Left cardiac atrium (tissue), 4 donors: ENCODE data around the gene PRIMA1. TPM values are rescaled to one million over a fixed set of nuclear protein-coding genes. Genes with fewer than 3 reads are reported as not detected.
A peak's percentile ranks its signal among the peaks of the same experiment; 100 is the strongest.
"Not testable (repeated sequence)": the region's sequence is repeated elsewhere in the genome, so short reads cannot be mapped to it uniquely, and the experiment has no call there.

Experiments used
- ATAC-seq, 2 donors: fragments of 200-7000 bp; cut with Tn5 transposase; one replicate each; pipeline ENCODE4 v1.9.1; 2020; ENCODE audit warnings: mild to moderate bottlenecking in 2 of 2, moderate library complexity in 2 of 2
- DNase-seq: peaks from one replicate; pipeline ENCODE4 v3.0.0-alpha.2; 2020
- intact Hi-C, 2 donors: fragments of 100-400 bp; cut with DNase I; formaldehyde crosslinking; loops; one replicate each; pipeline versions ENCODE4 v1.14.1 to v1.15.1; 2022 to 2023
- long read RNA-seq: library from polyadenylated mRNA; unstranded; transcript quantifications from one replicate; pipeline ENCODE4 v2.0.0, GENCODE V29; 2021
- total RNA-seq, 2 donors: library from RNA; stranded (reverse); fragmentation: NEBNext Ultra II Directional; extraction: Animal tissue kit (Norgen Biotek cat#: 25700); gene quantifications; one replicate each; pipeline ENCODE4 v1.2.1, GENCODE V29; 2021
- donor health status: DM: no; HTN: yes; CAD: no.
- donor health status: DM: no; HTN: yes; CAD: no; lungs with severe emphysema.
- donor health status: DM: yes; HTN: yes; CAD: no.
- donor health status: Dilated cardiomyopathy.

The PRIMA1 gene
- 1 to 10 TPM; 3.6 to 3.9 TPM for total RNA-seq
- long read RNA-seq, partial matches to known transcripts = 0 of 2 reads
- long read RNA-seq, other reads (novel, unspliced or antisense) = 2 of 2 reads

GRCh38 chr14:93788293-93788542, at the start of gene PRIMA1:
Gene PRIMA1, minus strand, starts transcription at chr14:93788485. Its CDS starts 767 bp downstream, at chr14:93787718.
- ATAC-seq (peak; percentile 31 to 32), DNase-seq (no peak)
- intact Hi-C loops = loop anchor here (5.0 to 10.0 kb wide), 3 partner anchors 104 to 136 kb away; no protein-coding TSS in a partner anchor

- intact Hi-C loops = no loop called here
- DNase-seq = no peak
Observed at GRCh38 chr14:93834699-93835371, 46.5 kb upstream of the PRIMA1 start.

DNA sequence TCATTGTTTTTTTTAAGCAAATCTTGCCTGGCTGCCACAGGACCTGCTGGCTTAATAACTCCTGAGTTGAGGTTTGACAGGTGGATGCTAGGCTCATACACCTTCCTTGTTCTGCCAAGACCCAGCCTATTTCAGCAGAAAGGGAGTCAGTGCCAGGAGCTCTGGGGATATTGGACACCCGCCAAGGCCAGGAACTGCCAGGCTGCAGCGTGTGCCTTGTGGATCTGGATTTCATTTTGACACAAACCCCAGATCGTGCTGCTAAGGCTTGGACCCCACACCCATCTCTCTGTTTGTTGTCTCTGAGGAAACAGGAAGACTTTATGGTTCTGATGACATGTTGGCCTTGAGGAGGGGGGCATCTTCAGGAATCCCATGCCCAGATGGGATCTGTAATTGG, 44.4 kb upstream of the PRIMA1 start:
- intact Hi-C loops = no loop called here
- ATAC-seq (peak in 1 of 2 donors; percentile 47), DNase-seq (peak; percentile 42)

More at GRCh38 chr14:93834699-93835371, 46.5 kb upstream of the PRIMA1 start:
- no peak for ATAC-seq

GRCh38 chr14:93832081-93832480, 43.8 kb upstream of the PRIMA1 start:
- ATAC-seq (no peak), DNase-seq (no peak)
- intact Hi-C loops = no loop called here

GRCh38 chr14:93830753-93831461, 42.6 kb upstream of the PRIMA1 start:
- ATAC-seq (no peak), DNase-seq (no peak)
- intact Hi-C loops = no loop called here

DNA sequence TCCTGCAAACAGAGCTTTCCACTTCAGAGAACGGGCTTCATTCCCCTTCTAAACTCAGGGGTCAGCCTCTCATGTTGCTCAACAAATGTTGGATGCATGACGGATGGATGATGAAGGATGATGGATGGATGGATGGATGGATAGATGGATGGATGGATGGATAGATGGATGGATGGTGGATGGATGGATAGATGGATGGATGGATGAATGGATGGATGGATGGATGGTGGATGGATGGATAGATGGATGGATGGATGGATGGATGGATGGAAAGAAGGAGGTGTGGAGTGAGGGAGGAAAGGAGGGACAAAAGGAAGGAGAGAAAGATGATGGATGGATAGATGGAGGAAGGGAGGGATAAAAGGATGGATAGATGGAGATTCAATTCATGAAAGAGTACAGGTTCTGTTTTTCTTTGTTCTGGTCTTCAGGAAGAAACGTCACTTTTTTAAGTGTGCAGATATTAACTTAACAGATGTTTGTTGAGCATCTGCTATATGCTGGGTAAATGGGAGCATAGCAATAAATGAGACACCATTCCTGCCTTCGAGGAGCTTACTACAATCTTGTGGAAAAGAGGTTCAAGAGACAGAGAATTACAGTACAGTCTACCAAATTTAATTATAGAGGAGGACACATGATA, 41.7 kb upstream of the PRIMA1 start:
- intact Hi-C loops = no loop called here

DNA sequence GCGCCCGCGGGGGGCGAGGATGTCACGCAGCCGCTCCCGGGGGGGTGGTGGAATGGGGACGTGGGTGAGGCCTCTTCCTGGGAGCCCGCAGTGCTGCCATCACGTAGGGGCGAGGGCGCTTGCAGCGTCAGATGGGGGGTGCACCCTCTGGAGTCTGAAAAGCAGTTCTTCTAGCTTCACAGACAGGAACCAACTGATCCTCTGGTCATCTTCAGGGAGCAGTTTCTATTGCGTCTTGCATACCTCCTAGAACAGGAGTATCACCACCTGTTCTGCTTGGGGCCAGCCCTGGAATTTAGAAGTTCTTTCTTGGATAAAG, 36.9 kb upstream of the PRIMA1 start:
- intact Hi-C loops = no loop called here
- DNase-seq (no peak), ATAC-seq (no peak)

More for the DNA sequence above, 41.7 kb upstream of the PRIMA1 start:
- no peak for ATAC-seq
- DNase-seq = no peak

- DNase-seq = no peak
- no peak for ATAC-seq
- intact Hi-C loops = no loop called here
Observed at GRCh38 chr14:93824518-93825234, 36.4 kb upstream of the PRIMA1 start.

- ATAC-seq (no peak), DNase-seq (no peak)
- intact Hi-C loops = no loop called here
Observed at GRCh38 chr14:93824076-93824475, 35.8 kb upstream of the PRIMA1 start.

GRCh38 chr14:93821051-93821450, 32.8 kb upstream of the PRIMA1 start:
- ATAC-seq = no peak

DNA sequence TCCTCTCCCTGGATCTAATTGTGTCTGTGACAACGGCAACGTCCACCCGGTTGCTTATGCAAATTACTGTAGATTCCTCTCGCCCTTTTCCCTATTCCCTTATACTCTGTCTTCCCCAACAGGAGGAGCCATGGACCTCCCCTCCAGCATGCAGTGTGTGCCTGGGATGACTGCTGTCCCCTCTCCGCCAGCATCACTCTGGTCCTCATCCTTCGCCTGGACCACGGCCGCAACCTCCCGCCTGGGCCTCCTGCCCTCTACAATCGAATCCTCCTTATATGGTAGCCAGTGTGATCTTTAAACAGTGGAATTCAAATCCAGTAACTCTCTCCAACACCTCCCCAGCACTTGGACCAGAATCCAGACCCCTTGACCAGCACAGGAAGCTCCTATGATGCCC, 30.6 kb upstream of the PRIMA1 start:
- ATAC-seq (no peak), DNase-seq (no peak)
- intact Hi-C loops = no loop called here

More at GRCh38 chr14:93821051-93821450, 32.8 kb upstream of the PRIMA1 start:
- DNase-seq = no peak
- intact Hi-C loops = no loop called here

GRCh38 chr14:93811676-93812075, 23.4 kb upstream of the PRIMA1 start:
- ATAC-seq (no peak), DNase-seq (no peak)
- intact Hi-C loops = no loop called here

DNA sequence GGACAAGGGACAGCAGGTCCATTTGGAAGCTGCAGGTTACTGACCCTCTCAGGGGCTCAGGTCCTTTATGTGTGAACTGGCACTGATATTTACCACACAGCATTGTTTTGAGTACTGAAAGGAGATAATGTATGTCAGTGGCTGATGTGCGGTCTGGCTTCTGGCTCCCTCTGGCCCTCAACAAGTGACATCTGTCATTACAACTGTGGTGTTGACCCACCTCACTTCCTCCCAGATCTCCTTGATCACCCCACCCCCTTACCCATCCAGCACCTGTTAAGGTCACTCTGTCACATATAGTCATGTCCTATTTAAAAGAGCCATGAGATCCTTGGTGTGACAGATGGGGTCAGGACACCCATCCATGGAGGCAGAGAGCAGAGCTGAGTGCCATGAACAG, 22.7 kb upstream of the PRIMA1 start:
- DNase-seq (no peak), ATAC-seq (no peak)
- intact Hi-C loops = no loop called here

GRCh38 chr14:93809491-93810420, 21.5 kb upstream of the PRIMA1 start:
- DNase-seq, ATAC-seq, intact Hi-C loops: not testable (repeated sequence)

DNA sequence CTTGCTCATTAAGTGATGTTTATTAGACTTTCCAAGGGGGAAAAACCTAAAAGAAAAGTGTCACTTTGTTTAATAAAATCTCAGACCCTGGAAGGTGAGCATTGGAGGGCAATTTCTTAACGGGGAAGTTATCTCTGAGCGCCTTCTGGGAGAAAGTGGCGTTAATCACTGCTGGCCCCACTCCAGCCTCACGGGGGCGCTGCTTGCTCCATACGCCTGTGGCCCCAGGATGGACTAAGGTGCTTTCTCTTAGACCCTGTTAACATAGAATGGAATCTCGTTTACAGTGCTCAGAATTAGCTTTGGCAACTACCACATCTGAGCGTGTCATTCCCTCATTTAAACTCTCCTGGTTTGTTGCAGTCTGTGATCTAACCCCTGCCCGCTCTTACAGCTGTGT, 16.4 kb upstream of the PRIMA1 start:
- intact Hi-C loops = no loop called here
- no peak for ATAC-seq
- DNase-seq = no peak

DNA sequence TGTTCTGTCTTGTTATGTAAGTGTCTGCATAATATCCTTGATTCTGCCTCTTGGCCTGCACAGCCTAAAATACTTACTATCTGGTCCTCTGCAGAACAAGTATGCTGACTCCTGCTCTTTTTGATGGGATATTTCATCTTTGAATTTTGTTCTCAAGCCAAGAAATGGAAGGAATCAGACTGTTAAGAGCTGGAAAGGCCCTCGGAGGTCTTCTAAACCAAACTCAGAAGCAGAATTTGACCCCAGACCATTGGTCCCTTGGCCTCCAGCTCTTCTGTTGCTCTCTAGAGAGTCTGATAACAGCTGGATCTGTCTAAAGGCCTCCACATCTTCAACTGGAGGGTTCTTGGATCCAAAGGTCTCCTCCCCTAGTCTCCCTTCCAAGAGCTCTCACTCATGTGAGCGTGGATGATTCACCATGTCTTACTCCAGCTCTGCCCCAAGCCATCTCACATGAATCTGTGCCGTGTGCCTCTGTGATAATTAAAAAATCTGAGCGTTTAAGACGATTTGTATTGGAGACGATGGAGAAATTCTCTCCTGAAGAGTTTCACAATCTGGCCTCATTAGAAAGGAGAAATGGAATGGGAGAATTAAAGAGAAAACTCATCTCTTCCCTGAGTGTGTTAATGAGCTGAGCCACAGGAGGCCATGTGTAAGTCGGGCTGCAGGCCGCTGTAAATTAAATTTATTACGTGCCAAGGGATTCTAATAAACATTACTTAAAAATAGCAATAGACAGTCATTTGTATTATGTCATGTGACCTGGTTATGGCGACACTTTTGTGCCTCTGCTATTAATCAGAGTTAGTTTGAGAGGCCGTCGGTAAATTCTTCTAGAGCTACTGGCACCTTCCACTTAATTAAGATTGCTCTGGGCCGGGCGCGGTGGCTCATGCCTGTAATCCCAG, 15.4 kb upstream of the PRIMA1 start:
- no peak for DNase-seq
- no peak for ATAC-seq
- intact Hi-C loops = no loop called here

- ATAC-seq = peak in 1 of 2 donors; percentile 69
- intact Hi-C loops = no loop called here
Observed at GRCh38 chr14:93799989-93800921, 12.0 kb upstream of the PRIMA1 start.

More at GRCh38 chr14:93799989-93800921, 12.0 kb upstream of the PRIMA1 start:
- DNase-seq = no peak
